ENCODE results near the gene FGF14.

Gene FGF14

DNA sequence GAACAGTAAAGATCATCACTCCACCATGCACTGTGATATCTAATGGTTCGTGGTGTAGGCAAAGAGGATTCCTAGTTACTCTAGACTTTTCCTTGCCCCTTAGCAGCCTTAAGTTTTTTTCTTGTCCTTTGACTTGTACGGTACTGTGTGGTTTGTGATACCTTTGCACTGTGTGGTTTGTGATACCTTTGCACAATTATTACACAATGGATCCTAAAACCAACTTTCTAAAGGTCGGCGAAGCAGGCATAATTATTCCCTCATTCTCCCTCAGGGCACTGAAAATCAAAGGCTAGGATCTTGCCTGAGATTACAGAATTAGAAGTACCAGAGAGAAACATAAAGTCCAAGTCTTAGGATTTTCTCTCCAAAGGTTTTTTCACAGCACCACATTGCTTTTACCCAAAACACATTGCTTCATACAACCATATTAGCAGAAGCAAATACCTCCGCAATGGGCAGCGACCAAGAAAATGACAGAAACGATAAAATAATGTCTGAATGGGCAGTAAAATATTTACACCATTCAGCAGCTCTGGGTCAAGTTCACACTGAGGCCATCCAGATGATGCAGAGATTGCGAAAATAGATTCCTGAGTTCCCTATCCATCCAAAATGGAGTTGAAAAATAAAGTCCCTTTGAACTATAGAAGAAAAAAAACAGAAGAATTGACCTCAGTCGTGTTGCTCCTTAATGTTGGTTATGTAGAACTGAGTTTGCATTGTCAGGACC, 106.4 kb downstream of the FGF14 start:
- TF ChIP-seq, protein P1, sequence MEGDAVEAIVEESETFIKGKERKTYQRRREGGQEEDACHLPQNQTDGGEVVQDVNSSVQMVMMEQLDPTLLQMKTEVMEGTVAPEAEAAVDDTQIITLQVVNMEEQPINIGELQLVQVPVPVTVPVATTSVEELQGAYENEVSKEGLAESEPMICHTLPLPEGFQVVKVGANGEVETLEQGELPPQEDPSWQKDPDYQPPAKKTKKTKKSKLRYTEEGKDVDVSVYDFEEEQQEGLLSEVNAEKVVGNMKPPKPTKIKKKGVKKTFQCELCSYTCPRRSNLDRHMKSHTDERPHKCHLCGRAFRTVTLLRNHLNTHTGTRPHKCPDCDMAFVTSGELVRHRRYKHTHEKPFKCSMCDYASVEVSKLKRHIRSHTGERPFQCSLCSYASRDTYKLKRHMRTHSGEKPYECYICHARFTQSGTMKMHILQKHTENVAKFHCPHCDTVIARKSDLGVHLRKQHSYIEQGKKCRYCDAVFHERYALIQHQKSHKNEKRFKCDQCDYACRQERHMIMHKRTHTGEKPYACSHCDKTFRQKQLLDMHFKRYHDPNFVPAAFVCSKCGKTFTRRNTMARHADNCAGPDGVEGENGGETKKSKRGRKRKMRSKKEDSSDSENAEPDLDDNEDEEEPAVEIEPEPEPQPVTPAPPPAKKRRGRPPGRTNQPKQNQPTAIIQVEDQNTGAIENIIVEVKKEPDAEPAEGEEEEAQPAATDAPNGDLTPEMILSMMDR (IDR thresholded peaks at IDR 0.05; ENCODE audit: low read depth, low read length, poor library complexity, severe bottlenecking): no peak
- TF ChIP-seq EZH2phosphoT487 (IDR thresholded peaks at IDR 0.05; ENCODE audit: borderline replicate concordance, low read length): no peak
- Histone ChIP-seq H3K4me3 (ENCODE audit: low read length) (no peak overlapping the region), H3K4me2 (ENCODE audit: low read length) (no peak overlapping the region), H3K9me3 (ENCODE audit: control insufficient read depth, insufficient read depth, low read length) (no peaks in the 10 kb centered on the region), H3K79me2 (ENCODE audit: control insufficient read depth, low read length) (no peaks in the 10 kb centered on the region), H3K27me3 (ENCODE audit: control insufficient read depth, low read length) (no peaks in the 10 kb centered on the region), H3K27ac (ENCODE audit: low read depth, low read length) (no peak overlapping the region), H3K36me3 (ENCODE audit: control insufficient read depth, low read length) (no peaks in the 10 kb centered on the region), H3K4me1 (ENCODE audit: control insufficient read depth, low read length) (no peaks in the 10 kb centered on the region), H4K20me1 (ENCODE audit: control insufficient read depth, insufficient read depth, low read depth, low read length) (no peaks in the 10 kb centered on the region), H3K9me2 (replicated peaks; ENCODE audit: control insufficient read depth, low read length) (no peaks in the 10 kb centered on the region), H3F3A (ENCODE audit: control insufficient read depth, insufficient read depth) (no peaks in the 10 kb centered on the region)

DNA sequence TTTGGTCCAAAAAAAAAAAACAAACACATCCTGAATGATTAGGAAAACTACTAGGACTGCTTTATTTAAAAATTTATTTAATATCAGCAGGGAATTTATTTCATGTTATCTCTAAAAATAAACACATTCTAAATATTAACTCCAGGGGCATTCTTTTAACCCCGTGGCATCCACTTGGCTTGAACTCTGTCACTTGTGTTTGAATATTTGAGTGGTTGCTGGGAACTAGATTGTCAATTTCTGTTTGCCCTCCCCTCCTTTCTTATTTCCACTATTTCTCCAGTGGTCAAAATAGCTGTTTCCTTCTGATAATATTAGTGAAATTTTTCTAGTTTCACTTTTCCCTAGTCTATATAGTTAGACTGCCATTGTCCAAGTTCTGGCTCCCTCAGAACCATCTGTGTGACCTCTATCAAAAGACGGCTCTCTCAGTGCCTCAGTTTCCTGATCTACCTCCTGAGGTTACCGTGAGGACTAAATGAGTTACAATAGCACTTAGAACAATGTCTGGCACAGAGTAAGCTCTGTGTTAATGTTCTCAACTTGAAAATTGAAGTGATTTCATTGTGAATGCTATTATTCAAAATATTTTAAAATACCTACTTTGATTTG, 107.3 kb downstream of the FGF14 start:
- no peaks in the 10 kb centered on the region for H3K27me3 ChIP-seq (ENCODE audit: control insufficient read depth, low read length)
- H3K9me3 ChIP-seq (ENCODE audit: control insufficient read depth, insufficient read depth, low read length): no peaks in the 10 kb centered on the region

DNA sequence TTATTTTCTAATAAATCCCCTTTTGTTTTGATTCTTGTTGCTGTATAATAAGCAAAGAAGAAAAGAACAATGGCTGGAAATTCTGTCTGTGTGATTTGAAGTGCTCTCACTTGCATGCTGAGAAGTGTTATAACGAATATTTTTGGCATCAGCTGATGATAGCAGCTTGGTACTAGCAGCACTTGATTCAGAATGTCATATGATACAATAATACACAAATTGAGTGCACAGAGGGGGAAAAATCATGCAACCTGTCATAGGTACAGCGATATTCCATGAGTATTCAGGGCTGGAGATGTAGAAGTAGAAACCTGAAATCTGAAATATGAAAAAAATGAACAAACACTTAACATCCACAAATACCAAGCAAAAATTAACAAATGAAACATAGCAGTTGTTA, 108.1 kb downstream of the FGF14 start:
- Histone ChIP-seq H3K36me3 (ENCODE audit: control insufficient read depth, low read length) (no peaks in the 10 kb centered on the region), H3K27me3 (ENCODE audit: control insufficient read depth, low read length) (no peaks in the 10 kb centered on the region), H3K9me3 (ENCODE audit: control insufficient read depth, insufficient read depth, low read length) (no peaks in the 10 kb centered on the region), H3K9me2 (replicated peaks; ENCODE audit: control insufficient read depth, low read length) (no peaks in the 10 kb centered on the region), H3K79me2 (ENCODE audit: control insufficient read depth, low read length) (no peaks in the 10 kb centered on the region), H3K27ac (ENCODE audit: low read depth, low read length) (no peak overlapping the region), H3K4me2 (ENCODE audit: low read length) (no peak overlapping the region), H3K4me3 (ENCODE audit: low read length) (no peak overlapping the region), H4K20me1 (ENCODE audit: control insufficient read depth, insufficient read depth, low read depth, low read length) (no peaks in the 10 kb centered on the region), H3F3A (ENCODE audit: control insufficient read depth, insufficient read depth) (no peaks in the 10 kb centered on the region), H3K4me1 (ENCODE audit: control insufficient read depth, low read length) (no peaks in the 10 kb centered on the region)
- TF ChIP-seq, protein P1 (IDR thresholded peaks at IDR 0.05; ENCODE audit: low read depth, low read length, poor library complexity, severe bottlenecking): no peak
- no peak for TF ChIP-seq EZH2phosphoT487 (IDR thresholded peaks at IDR 0.05; ENCODE audit: borderline replicate concordance, low read length)

More for the DNA sequence above, 107.3 kb downstream of the FGF14 start:
- Histone ChIP-seq H3K4me2 (ENCODE audit: low read length) (no peak overlapping the region), H3K27ac (ENCODE audit: low read depth, low read length) (no peak overlapping the region), H3K4me3 (ENCODE audit: low read length) (no peak overlapping the region), H3F3A (ENCODE audit: control insufficient read depth, insufficient read depth) (no peaks in the 10 kb centered on the region), H3K36me3 (ENCODE audit: control insufficient read depth, low read length) (no peaks in the 10 kb centered on the region), H3K4me1 (ENCODE audit: control insufficient read depth, low read length) (no peaks in the 10 kb centered on the region), H3K9me2 (replicated peaks; ENCODE audit: control insufficient read depth, low read length) (no peaks in the 10 kb centered on the region), H4K20me1 (ENCODE audit: control insufficient read depth, insufficient read depth, low read depth, low read length) (no peaks in the 10 kb centered on the region), H3K79me2 (ENCODE audit: control insufficient read depth, low read length) (no peaks in the 10 kb centered on the region)
- TF ChIP-seq, protein P1 (IDR thresholded peaks at IDR 0.05; ENCODE audit: low read depth, low read length, poor library complexity, severe bottlenecking): no peak
- TF ChIP-seq EZH2phosphoT487 (IDR thresholded peaks at IDR 0.05; ENCODE audit: borderline replicate concordance, low read length): no peak

Measured in DOHH2 (cell line).